ENCODE data around the gene ALPK1. TPM values are rescaled to one million over a fixed set of nuclear protein-coding genes. Genes with fewer than 3 reads are reported as not detected.

The ALPK1 gene
- total RNA-seq, 1 experiment from 2014 or later = 0.17 TPM

- Histone ChIP-seq H3K9me3 (ENCODE audit: control insufficient read depth, low read depth, low read length) (no peaks in the 10 kb centered on the region), H2BK15ac (ENCODE audit: low read depth, low read length) (no peak overlapping the region), H3K56ac (ENCODE audit: insufficient read length, low read depth, low read length) (no peak overlapping the region), H2BK5ac (ENCODE audit: insufficient read length, low read length) (no peak overlapping the region), H3K14ac (ENCODE audit: insufficient read depth, low read length) (no peak overlapping the region), H3K79me2 (ENCODE audit: insufficient read depth, low read length) (no peaks in the 10 kb centered on the region), H3K27me3 (ENCODE audit: insufficient read depth, low read length) (peaks cover 4% of the 10 kb centered on the region; the same call in 1 of the 2 replicates), H3K23me2 (ENCODE audit: insufficient read length, low read depth, low read length, poor library complexity, severe bottlenecking) (no peaks in the 10 kb centered on the region), H3K27ac (ENCODE audit: insufficient read length, low read depth, low read length) (no peak overlapping the region), H2AFZ (ENCODE audit: low read length) (no peak overlapping the region), H2BK120ac (ENCODE audit: low read depth, low read length, poor library complexity, severe bottlenecking) (no peak overlapping the region), H3T11ph (ENCODE audit: low read length) (no peak overlapping the region), H3K79me1 (ENCODE audit: insufficient read depth, low read depth, low read length, poor library complexity, severe bottlenecking) (no peaks in the 10 kb centered on the region), H3K4me2 (ENCODE audit: insufficient read depth, insufficient read length, low read length) (no peak overlapping the region), H4K8ac (replicated peaks; ENCODE audit: insufficient read length, low read depth, low read length) (no peak overlapping the region), H3K18ac (ENCODE audit: insufficient read length, low read depth, low read length) (no peak overlapping the region), H2BK12ac (ENCODE audit: insufficient read length, low read depth, low read length) (no peak overlapping the region), H3K4me1 (ENCODE audit: insufficient read depth, low read length) (no peaks in the 10 kb centered on the region; the same call in 1 of the 2 replicates), H3K4ac (ENCODE audit: low read depth, low read length) (no peak overlapping the region), H4K91ac (ENCODE audit: insufficient read length, low read depth, low read length) (no peak overlapping the region), H2BK20ac (ENCODE audit: low read depth, low read length, poor library complexity, severe bottlenecking) (no peak overlapping the region), H4K5ac (ENCODE audit: insufficient read length, low read depth, low read length) (no peak overlapping the region), H3K9ac (ENCODE audit: extremely low read depth, insufficient read length, low read length) (no peak overlapping the region), H4K20me1 (ENCODE audit: control insufficient read depth, insufficient read depth, insufficient read length) (no peaks in the 10 kb centered on the region), H3K23ac (ENCODE audit: insufficient read length, low read depth, low read length) (no peak overlapping the region), H2AK5ac (ENCODE audit: insufficient read length, low read length) (no peak overlapping the region)
- Mint-ChIP-seq H3K4me1 (peaks cover 14 to 29% of the 10 kb centered on the region in 2 experiments), H3K36me3 (ENCODE audit: insufficient read depth in 1 of 3, low read depth in 3 of 3) (no peaks in the 10 kb centered on the region), H3K9me3 (no peaks in the 10 kb centered on the region), H3K27me3 (ENCODE audit: low read depth) (peaks cover 49% of the 10 kb centered on the region), H3K27ac (no peak overlapping the region), H3K4me3 (no peak overlapping the region)
- no peak for DNase-seq
- no peak for TF ChIP-seq CTCF (conservative IDR thresholded peaks at IDR 0.05)
- no CpG with 5 or more reads among the region's 6 CpGs for WGBS (ENCODE audit: extremely low coverage, insufficient read length, low lambda C conversion rate)
These were observed 85.0 kb downstream of the ALPK1 start for GRCh38 chr4:112381996-112382692.

All from H9 (cell line).